SK-N-SH (cell line): ENCODE measurements around the gene UVRAG. TPM values are rescaled to one million over a fixed set of nuclear protein-coding genes. Genes with fewer than 3 reads are reported as not detected.

Experiments used
- CTCF ChIA-PET: fragments of 300-600, 350-600 bp; formaldehyde crosslinking; extraction: SDS; loops from one replicate; lab custom pipeline; 2021; lab: Yijun Ruan, JAX
- POLR2A ChIA-PET: fragments of 350-600 bp; sonication (Branson Sonifier 250); formaldehyde crosslinking; extraction: SDS; loops from one replicate; lab custom pipeline; 2020; ENCODE audit warnings: antibody characterized with exemption, inconsistent platforms; lab: Yijun Ruan, JAX
- DNase-seq: peaks from one replicate; pipeline ENCODE4 v3.0.0; 2012
- H2AFZ ChIP-seq: fragments of 200-600 bp; sonication (generic); 2 replicates; pipeline ENCODE4 v1.8.1; 2016; ENCODE audit warnings: antibody characterized with exemption, mild to moderate bottlenecking, low read depth
- H3F3A ChIP-seq: fragments of 200-600 bp; sonication (generic); replicated peaks from 2 replicates; pipeline ENCODE3; 2016; ENCODE audit warnings: antibody characterized with exemption, mild to moderate bottlenecking; ENCODE audit not compliant: insufficient read depth
- H3K27ac ChIP-seq, 2 experiments: fragments of 200-500 bp in 1 of 2; fragments of 200-600 bp in 1 of 2; sonication (Bioruptor generic) in 1 of 2; sonication (generic), shearing (Covaris generic) in 1 of 2; 2 replicates each; pipeline versions ENCODE4 v1.5.1 to v1.6.1; 2014 to 2016; ENCODE audit warnings: low read depth in 2 of 2, inconsistent platforms in 1 of 2, low read length in 1 of 2, mild to moderate bottlenecking in 1 of 2, mixed read lengths in 1 of 2
- H3K27me3 ChIP-seq: fragments of 200-600 bp; sonication (generic), shearing (Covaris generic); 2 replicates; pipeline ENCODE4 v1.6.1; 2016; ENCODE audit warnings: mixed run types; ENCODE audit not compliant: insufficient read depth
- H3K36me3 ChIP-seq, 2 experiments: fragments of 200-500 bp in 1 of 2; fragments of 200-600 bp in 1 of 2; sonication (Bioruptor generic) in 1 of 2; sonication (generic) in 1 of 2; replicated peaks in 1 of 2; 2 replicates each; pipeline versions ENCODE3 to v1.5.1; 2014 to 2016; ENCODE audit warnings: low read length in 1 of 2, mild to moderate bottlenecking in 1 of 2; ENCODE audit not compliant: insufficient read depth in 2 of 2, control insufficient read depth in 1 of 2
- H3K4me1 ChIP-seq, 2 experiments: fragments of 200-500 bp in 1 of 2; fragments of 200-600 bp in 1 of 2; sonication (Bioruptor generic) in 1 of 2; sonication (generic), shearing (Covaris generic) in 1 of 2; 2 replicates each; pipeline versions ENCODE4 v1.5.1 to v1.6.1; 2014 to 2016; ENCODE audit warnings: low read depth in 1 of 2, low read length in 1 of 2, mixed run types in 1 of 2; ENCODE audit not compliant: insufficient read depth in 2 of 2, control insufficient read depth in 1 of 2
- H3K4me2 ChIP-seq: fragments of 200-600 bp; sonication (generic), shearing (Covaris generic); 2 replicates; pipeline ENCODE4 v1.6.1; 2017; ENCODE audit warnings: mixed run types
- H3K4me3 ChIP-seq, 2 experiments: fragments of 200-500 bp in 1 of 2; fragments of 200-600 bp in 1 of 2; sonication (Bioruptor generic) in 1 of 2; sonication (generic), shearing (Covaris generic) in 1 of 2; 2 replicates each; pipeline versions ENCODE4 v1.5.1 to v1.8.1; 2014 to 2016; ENCODE audit warnings: low read depth in 2 of 2, inconsistent platforms in 1 of 2, low read length in 1 of 2, mild to moderate bottlenecking in 1 of 2, mixed read lengths in 1 of 2, moderate library complexity in 1 of 2
- H3K79me2 ChIP-seq: fragments of 200-600 bp; sonication (generic); 2 replicates; pipeline ENCODE4 v1.8.1; 2017; ENCODE audit warnings: mild to moderate bottlenecking; ENCODE audit not compliant: insufficient read depth
- H3K9ac ChIP-seq: fragments of 200-600 bp; sonication (generic); 2 replicates; pipeline ENCODE4 v1.6.1; 2017; ENCODE audit warnings: mixed run types
- H3K9me2 ChIP-seq: fragments of 200-600 bp; sonication (generic); 2 replicates; pipeline ENCODE4 v1.6.1; 2017; ENCODE audit warnings: mixed run types
- H3K9me3 ChIP-seq: fragments of 200-600 bp; sonication (generic); 2 replicates; pipeline ENCODE4 v1.6.1; 2017; ENCODE audit warnings: mixed run types, mild to moderate bottlenecking, moderate library complexity
- H4K20me1 ChIP-seq: fragments of 200-600 bp; sonication (generic); 2 replicates; pipeline ENCODE4 v1.6.1; 2017; ENCODE audit warnings: mild to moderate bottlenecking, mixed run types; ENCODE audit not compliant: insufficient read depth
- CTCF ChIP-seq: fragments of 200-600 bp; sonication (generic); IDR thresholded peaks from 2 replicates; pipeline ENCODE4 v1.6.1; 2017; ENCODE audit warnings: antibody characterized with exemption, mild to moderate bottlenecking, moderate library complexity
- ELF1 ChIP-seq: IDR thresholded peaks from 2 replicates; pipeline ENCODE4 v1.4.0; 2012
- FOXM1 ChIP-seq: IDR thresholded peaks from 2 replicates; pipeline ENCODE4 v1.4.0; 2012; ENCODE audit warnings: low read depth, mild to moderate bottlenecking
- GABPA ChIP-seq: IDR thresholded peaks from 2 replicates; pipeline ENCODE4 v1.4.0; 2012; ENCODE audit warnings: low read depth, mild to moderate bottlenecking
- MAX ChIP-seq: IDR thresholded peaks from 2 replicates; pipeline ENCODE4 v1.4.0; 2012; ENCODE audit warnings: low read depth
- NFIC ChIP-seq: IDR thresholded peaks from 2 replicates; pipeline ENCODE4 v1.4.0; 2012; ENCODE audit warnings: borderline replicate concordance
- NRF1 ChIP-seq: IDR thresholded peaks from 2 replicates; pipeline ENCODE4 v1.6.1; 2012; ENCODE audit warnings: low read depth, mild to moderate bottlenecking, low read length
- USF2 ChIP-seq: fragments of 150-350 bp; IDR thresholded peaks from 2 replicates; pipeline ENCODE4 v1.6.1; 2017; ENCODE audit warnings: antibody characterized with exemption, low read length, low read depth, borderline replicate concordance
- WGBS: methylation state at CpG from one replicate; pipeline ENCODE4 v1.1.6; 2017; ENCODE audit warnings: low lambda C conversion rate; 5-methylcytosine and 5-hydroxymethylcytosine counted together
- polyA plus RNA-seq, 3 experiments: library from polyadenylated mRNA; depleted of rRNA; stranded (reverse); fragments of >200 nt; gene quantifications; 2 replicates each; pipeline ENCODE4 v1.2.3, GENCODE V29; 2012

Gene UVRAG
- polyA plus RNA-seq, 1 of the 3 experiments (the other 2 are of a cell fraction): 5.8 TPM

- H3K9me2 ChIP-seq: no peaks in the 10 kb centered on the region
- H3F3A ChIP-seq: peaks cover 15% of the 10 kb centered on the region
- no peaks in the 10 kb centered on the region for H3K27me3 ChIP-seq
- H3K4me1 ChIP-seq: peaks cover 4 to 5% of the 10 kb centered on the region in 2 experiments; a peak in 2 of 4 replicates
- H3K79me2 ChIP-seq: no peaks in the 10 kb centered on the region
- 54% methylated on average over 2 of the region's 2 CpGs for WGBS
- no peak overlapping the region for H3K9ac ChIP-seq
- CTCF ChIA-PET: interaction anchor here (1.0 to 1.4 kb wide), 3 partner anchors 30 to 510 kb away, joined by 3 to 4 read pairs (median 3); no protein-coding TSS in a partner anchor
- no peak overlapping the region for H3K4me2 ChIP-seq
- no peaks in the 10 kb centered on the region for H3K36me3 ChIP-seq
- no peak overlapping the region for H3K4me3 ChIP-seq
- no peaks in the 10 kb centered on the region for H3K9me3 ChIP-seq
- no peak overlapping the region for H3K27ac ChIP-seq
- DNase-seq: no peak
- H4K20me1 ChIP-seq: no peaks in the 10 kb centered on the region
- TF ChIP-seq FOXM1 (no peak), USF2 (no peak), CTCF (no peak), GABPA (no peak), NFIC (no peak), ELF1 (no peak), NRF1 (no peak)
- POLR2A ChIA-PET: no interaction called here
- no peak overlapping the region for H2AFZ ChIP-seq
These were observed 5.9 kb upstream of the UVRAG start for GRCh38 chr11:75809111-75809510.

- CTCF ChIA-PET: interaction anchor here (1.0 to 3.7 kb wide), 4 partner anchors 31 to 509 kb away, joined by 3 to 18 read pairs (median 4); no protein-coding TSS in a partner anchor
These were observed 5.0 kb upstream of the UVRAG start for GRCh38 chr11:75809991-75810390.

More at GRCh38 chr11:75809991-75810390, 5.0 kb upstream of the UVRAG start:
- no peak for TF ChIP-seq NRF1
- TF ChIP-seq ELF1: no peak
- TF ChIP-seq MAX: no peak
- TF ChIP-seq, all 33 proteins: peak for 0
- Histone ChIP-seq H3K4me1 (peaks cover 4 to 5% of the 10 kb centered on the region in 2 experiments; a peak in 2 of 4 replicates), H2AFZ (no peak overlapping the region), H4K20me1 (no peaks in the 10 kb centered on the region), H3K27ac (no peak overlapping the region), H3K36me3 (no peaks in the 10 kb centered on the region), H3K9me3 (no peaks in the 10 kb centered on the region), H3K27me3 (no peaks in the 10 kb centered on the region), H3K79me2 (no peaks in the 10 kb centered on the region), H3F3A (peaks cover 16% of the 10 kb centered on the region), H3K9ac (no peak overlapping the region), H3K4me3 (no peak overlapping the region), H3K4me2 (no peak overlapping the region), H3K9me2 (no peaks in the 10 kb centered on the region)
- no peak for DNase-seq
- WGBS: 87% methylated on average over 2 of the region's 2 CpGs
- POLR2A ChIA-PET: no interaction called here
